HL-60 (cell line): ENCODE results near the gene FAM174A.

ENCODE experiments used
- DNase-seq, 2 experiments: peaks; one replicate each; pipeline ENCODE4 v3.0.0-alpha.2; 2010 to 2020; ENCODE audit warnings: low read depth in 1 of 2, low spot score in 1 of 2
- H3K27ac ChIP-seq: fragments of 250-450 bp; sonication (Bioruptor Pico); replicated peaks from 2 replicates; pipeline ENCODE4 v1.5.1; 2020; ENCODE audit warnings: mild to moderate bottlenecking, moderate library complexity
- H3K27me3 ChIP-seq: fragments of 250-450 bp; sonication (Bioruptor Pico); 2 replicates; pipeline ENCODE4 v1.5.1; 2021; ENCODE audit warnings: mild to moderate bottlenecking, moderate library complexity; ENCODE audit not compliant: insufficient read depth, poor library complexity, severe bottlenecking
- H3K4me3 ChIP-seq: replicated peaks from 2 replicates; pipeline ENCODE4 v1.5.1; 2011; ENCODE audit warnings: mild to moderate bottlenecking, control low read depth, low read length; ENCODE audit not compliant: insufficient read depth
- CTCF ChIP-seq: IDR thresholded peaks from one replicate; pipeline ENCODE4 v1.5.1; 2011; ENCODE audit warnings: low read length, control low read depth, inconsistent platforms; ENCODE audit not compliant: insufficient read depth
- GABPA ChIP-seq: IDR thresholded peaks from 2 replicates; pipeline ENCODE4 v1.6.1; 2012; ENCODE audit warnings: low read depth
- POLR2AphosphoS5 ChIP-seq: IDR thresholded peaks from 2 replicates; pipeline ENCODE4 v1.6.1; 2012; ENCODE audit warnings: low read depth
- REST ChIP-seq: IDR thresholded peaks from 2 replicates; pipeline ENCODE4 v1.6.1; 2012; ENCODE audit warnings: low read depth; ENCODE audit not compliant: insufficient replicate concordance
- SPI1 ChIP-seq: IDR thresholded peaks from 2 replicates; pipeline ENCODE4 v1.6.1; 2012; ENCODE audit warnings: low read depth, mild to moderate bottlenecking, borderline replicate concordance

Gene FAM174A

GRCh38 chr5:100517301-100517974 is 17.7 kb upstream of the FAM174A start:
- Histone ChIP-seq H3K4me3 (no peak overlapping the region), H3K27me3 (no peaks in the 10 kb centered on the region), H3K27ac (no peak overlapping the region)
- no peak for DNase-seq
- TF ChIP-seq CTCF = no peak
- no peak for TF ChIP-seq SPI1
- no peak for TF ChIP-seq GABPA
- no peak for TF ChIP-seq POLR2AphosphoS5
- no peak for TF ChIP-seq REST

GRCh38 chr5:100518377-100518776 is 16.8 kb upstream of the FAM174A start:
- H3K4me3 ChIP-seq = no peak overlapping the region
- TF ChIP-seq CTCF = no peak
- no peak for TF ChIP-seq POLR2AphosphoS5
- no peak for TF ChIP-seq REST
- no peak for TF ChIP-seq GABPA
- no peak for TF ChIP-seq SPI1
- no peak overlapping the region for H3K27ac ChIP-seq
- H3K27me3 ChIP-seq = no peaks in the 10 kb centered on the region
- DNase-seq = no peak

- Histone ChIP-seq H3K27me3 (no peaks in the 10 kb centered on the region), H3K27ac (no peak overlapping the region), H3K4me3 (no peak overlapping the region)
- no peak for TF ChIP-seq POLR2AphosphoS5
- no peak for TF ChIP-seq REST
- no peak for TF ChIP-seq CTCF
- no peak for TF ChIP-seq GABPA
- no peak for TF ChIP-seq SPI1
- DNase-seq = no peak
Observed at GRCh38 chr5:100519075-100519474, 16.1 kb upstream of the FAM174A start.
